MM.1S (cell line): ENCODE measurements around the gene GALNT10.
A peak's percentile ranks its signal among the peaks of the same experiment; 100 is the strongest.

Experiments used
- DNase-seq: peaks from one replicate; pipeline ENCODE4 v3.0.0-alpha.2; 2015
- H2AFZ ChIP-seq: fragments of 300-600 bp; sonication (generic); 2 replicates; pipeline ENCODE4 v1.6.0; 2016; ENCODE audit warnings: antibody characterized with exemption, low read length
- H3F3A ChIP-seq: fragments of 300-600 bp; sonication (generic); 2 replicates; pipeline ENCODE4 v1.6.1; 2016; ENCODE audit warnings: mild to moderate bottlenecking, antibody characterized with exemption, low read length, moderate library complexity, mixed read lengths; ENCODE audit not compliant: insufficient read depth
- H3K27ac ChIP-seq: fragments of 300-600 bp; sonication (generic); 2 replicates; pipeline ENCODE4 v1.5.1; 2016; ENCODE audit warnings: mild to moderate bottlenecking, low read length
- H3K27me3 ChIP-seq: fragments of 300-600 bp; sonication (generic); replicated peaks from 2 replicates; pipeline ENCODE4 v1.6.0; 2016; ENCODE audit warnings: low read length; ENCODE audit not compliant: insufficient read depth
- H3K36me3 ChIP-seq: fragments of 300-600 bp; sonication (generic); replicated peaks from 2 replicates; pipeline ENCODE4 v1.6.1; 2016; ENCODE audit warnings: mild to moderate bottlenecking, low read length, mixed read lengths; ENCODE audit not compliant: insufficient read depth
- H3K4me1 ChIP-seq: fragments of 300-600 bp; sonication (generic); 2 replicates; pipeline ENCODE4 v1.6.1; 2016; ENCODE audit warnings: low read length, mixed read lengths
- H3K4me2 ChIP-seq: fragments of 300-600 bp; sonication (generic); 2 replicates; pipeline ENCODE4 v1.6.0; 2016; ENCODE audit warnings: low read depth, low read length
- H3K4me3 ChIP-seq: fragments of 300-600 bp; sonication (generic); 2 replicates; pipeline ENCODE4 v1.5.1; 2016; ENCODE audit warnings: low read length, mixed read lengths
- H3K79me2 ChIP-seq: fragments of 300-600 bp; sonication (generic); 2 replicates; pipeline ENCODE4 v1.6.1; 2016; ENCODE audit warnings: mixed run types, low read length, mixed read lengths
- H3K9ac ChIP-seq: fragments of 300-600 bp; sonication (generic); 2 replicates; pipeline ENCODE4 v1.6.1; 2016; ENCODE audit warnings: low read length, mixed read lengths
- H3K9me2 ChIP-seq: fragments of 300-600 bp; sonication (generic); replicated peaks from 2 replicates; pipeline ENCODE4 v1.6.1; 2016; ENCODE audit warnings: mild to moderate bottlenecking, low read length, mixed read lengths; ENCODE audit not compliant: insufficient read depth
- H3K9me3 ChIP-seq: fragments of 300-600 bp; sonication (generic); replicated peaks from 2 replicates; pipeline ENCODE4 v1.6.1; 2016; ENCODE audit warnings: mild to moderate bottlenecking, low read length, mixed read lengths; ENCODE audit not compliant: insufficient read depth
- H4K20me1 ChIP-seq: fragments of 300-600 bp; sonication (generic); 2 replicates; pipeline ENCODE4 v1.6.1; 2016; ENCODE audit warnings: mild to moderate bottlenecking, low read length, moderate library complexity, mixed read lengths; ENCODE audit not compliant: insufficient read depth
- CTCF ChIP-seq: fragments of 300-600 bp; sonication (generic); IDR thresholded peaks from 2 replicates; pipeline ENCODE4 v1.5.1; 2016; ENCODE audit warnings: antibody characterized with exemption, low read length, mixed read lengths
- EZH2 ChIP-seq: fragments of 300-600 bp; sonication (generic); optimal IDR thresholded peaks from 2 replicates; pipeline ENCODE3; 2017; ENCODE audit warnings: low read depth, mild to moderate bottlenecking, antibody characterized with exemption, low read length, mixed read lengths
- EZH2phosphoT487 ChIP-seq: fragments of 300-600 bp; sonication (generic); IDR thresholded peaks from 2 replicates; pipeline ENCODE4 v1.6.1; 2018; ENCODE audit warnings: antibody characterized with exemption, low read length

Gene GALNT10

GRCh38 chr5:154285661-154286408, 95.3 kb downstream of the GALNT10 start:
- H3K79me2 ChIP-seq, result peaks cover 11% of the 10 kb centered on the region
- H3K27ac ChIP-seq, result peak overlapping the region; percentile 48; the same call in 1 of the 2 replicates
- peaks cover 26% of the 10 kb centered on the region; the same call in 1 of the 2 replicates for H3F3A ChIP-seq
- no peak for DNase-seq
- no peaks in the 10 kb centered on the region for H3K36me3 ChIP-seq
- H3K4me1 ChIP-seq, result peaks cover 41% of the 10 kb centered on the region
- H3K9ac ChIP-seq, result no peak overlapping the region
- H3K4me2 ChIP-seq, result peak overlapping the region; percentile 15; the same call in 1 of the 2 replicates
- no peaks in the 10 kb centered on the region for H3K27me3 ChIP-seq
- no peak overlapping the region for H2AFZ ChIP-seq
- no peak overlapping the region for H3K4me3 ChIP-seq
- no peaks in the 10 kb centered on the region for H4K20me1 ChIP-seq
- TF ChIP-seq EZH2phosphoT487 (no peak), CTCF (no peak), EZH2 (no peak)
- no peaks in the 10 kb centered on the region for H3K9me3 ChIP-seq
- no peaks in the 10 kb centered on the region for H3K9me2 ChIP-seq

GRCh38 chr5:154286557-154286956, 96.0 kb downstream of the GALNT10 start:
- TF ChIP-seq CTCF (no peak), EZH2phosphoT487 (no peak), EZH2 (no peak)
- H3K9me3 ChIP-seq, result no peaks in the 10 kb centered on the region
- peaks cover 12% of the 10 kb centered on the region for H3K79me2 ChIP-seq
- no peak overlapping the region for H2AFZ ChIP-seq
- H3F3A ChIP-seq, result peaks cover 26% of the 10 kb centered on the region; the same call in 1 of the 2 replicates
- H3K4me2 ChIP-seq, result no peak overlapping the region
- no peaks in the 10 kb centered on the region for H4K20me1 ChIP-seq
- H3K36me3 ChIP-seq, result no peaks in the 10 kb centered on the region
- no peak overlapping the region for H3K4me3 ChIP-seq
- no peak for DNase-seq
- no peaks in the 10 kb centered on the region for H3K9me2 ChIP-seq
- no peaks in the 10 kb centered on the region for H3K27me3 ChIP-seq
- H3K4me1 ChIP-seq, result peaks cover 41% of the 10 kb centered on the region
- no peak overlapping the region for H3K27ac ChIP-seq
- no peak overlapping the region for H3K9ac ChIP-seq

GRCh38 chr5:154287136-154287535, 96.6 kb downstream of the GALNT10 start:
- Histone ChIP-seq H3K9me2 (no peaks in the 10 kb centered on the region), H3K27me3 (no peaks in the 10 kb centered on the region), H2AFZ (no peak overlapping the region), H3K36me3 (no peaks in the 10 kb centered on the region), H3K79me2 (peaks cover 12% of the 10 kb centered on the region), H3K4me1 (peaks cover 41% of the 10 kb centered on the region), H3K9me3 (no peaks in the 10 kb centered on the region), H3K4me3 (no peak overlapping the region), H3K27ac (no peak overlapping the region), H3F3A (peaks cover 26% of the 10 kb centered on the region; the same call in 1 of the 2 replicates), H3K9ac (no peak overlapping the region), H4K20me1 (no peaks in the 10 kb centered on the region), H3K4me2 (no peak overlapping the region)
- no peak for DNase-seq
- TF ChIP-seq CTCF, result no peak
- TF ChIP-seq EZH2phosphoT487, result no peak
- TF ChIP-seq EZH2, result no peak
